IMR-90 (cell line): ENCODE data around the gene FKTN. TPM values are rescaled to one million over a fixed set of nuclear protein-coding genes. Genes with fewer than 3 reads are reported as not detected.

Experiments
- ATAC-seq: fragments of 200-7000 bp; cut with Tn5 transposase; 2 replicates; pipeline ENCODE4 v1.9.1; 2020; ENCODE audit warnings: low read depth, mild to moderate bottlenecking, moderate library complexity
- BruUV-seq: library from RNA; stranded (reverse); fragments of 400-500 nt; replicated peaks from 2 replicates; lab custom pipeline; 2021; lab: Mats Ljungman, UMichigan
- CTCF ChIA-PET: fragments of 300-600 bp; formaldehyde crosslinking; extraction: SDS; loops from one replicate; lab custom pipeline; 2021; ENCODE audit warnings: antibody characterized with exemption; lab: Yijun Ruan, JAX
- POLR2A ChIA-PET: fragments of 300-600 bp; sonication (Branson Sonifier 250); formaldehyde crosslinking; loops from one replicate; lab custom pipeline; 2022; ENCODE audit warnings: antibody characterized with exemption; ENCODE audit not compliant: unreplicated experiment; lab: Charles Lee
- DNase-seq: peaks from one replicate; pipeline ENCODE4 v3.0.0; 2013
- H2AFZ ChIP-seq: replicated peaks from 2 replicates; pipeline ENCODE3; 2013; ENCODE audit warnings: low read length, mild to moderate bottlenecking; ENCODE audit not compliant: poor library complexity
- H2AK5ac ChIP-seq: 2 replicates; pipeline ENCODE4 v1.6.1; 2013; ENCODE audit warnings: low read depth, low read length, inconsistent platforms
- H2AK9ac ChIP-seq: replicated peaks from 2 replicates; pipeline ENCODE3; 2013; ENCODE audit warnings: mild to moderate bottlenecking, low read depth, low read length, moderate library complexity; ENCODE audit not compliant: poor library complexity
- H2BK120ac ChIP-seq: 2 replicates; pipeline ENCODE4 v1.6.1; 2013; ENCODE audit warnings: low read depth, low read length, inconsistent platforms
- H2BK15ac ChIP-seq: 3 replicates; pipeline ENCODE4 v1.6.1; 2013; ENCODE audit warnings: low read depth, low read length, inconsistent platforms
- H2BK20ac ChIP-seq: 2 replicates; pipeline ENCODE4 v1.6.1; 2013; ENCODE audit warnings: low read depth, mild to moderate bottlenecking, inconsistent platforms, low read length, moderate library complexity
- H2BK5ac ChIP-seq: 2 replicates; pipeline ENCODE4 v1.6.1; 2013; ENCODE audit warnings: mild to moderate bottlenecking, low read depth, low read length, inconsistent platforms; ENCODE audit not compliant: poor library complexity, severe bottlenecking
- H3K14ac ChIP-seq: replicated peaks from 2 replicates; pipeline ENCODE4 v1.6.1; 2013; ENCODE audit warnings: low read depth, low read length, inconsistent platforms
- H3K18ac ChIP-seq: 2 replicates; pipeline ENCODE4 v1.6.1; 2013; ENCODE audit warnings: low read depth, low read length, control low read depth
- H3K23ac ChIP-seq: 2 replicates; pipeline ENCODE4 v1.6.1; 2013; ENCODE audit warnings: low read depth, low read length, inconsistent platforms
- H3K27ac ChIP-seq: 2 replicates; pipeline ENCODE4 v1.5.1; 2013; ENCODE audit warnings: mild to moderate bottlenecking, control low read depth, low read length; ENCODE audit not compliant: insufficient read depth
- H3K27me3 ChIP-seq: 2 replicates; pipeline ENCODE4 v1.6.1; 2013; ENCODE audit warnings: low read length; ENCODE audit not compliant: control insufficient read depth, insufficient read depth
- H3K36me3 ChIP-seq: 2 replicates; pipeline ENCODE4 v1.6.1; 2013; ENCODE audit warnings: low read length, mixed read lengths; ENCODE audit not compliant: control insufficient read depth, insufficient read depth
- H3K4ac ChIP-seq: 2 replicates; pipeline ENCODE4 v1.6.1; 2013; ENCODE audit warnings: low read depth, low read length, inconsistent platforms
- H3K4me1 ChIP-seq: 2 replicates; pipeline ENCODE4 v1.6.1; 2013; ENCODE audit warnings: low read length, mixed read lengths; ENCODE audit not compliant: control insufficient read depth, insufficient read depth
- H3K4me2 ChIP-seq: 2 replicates; pipeline ENCODE4 v1.6.1; 2013; ENCODE audit warnings: low read depth, mild to moderate bottlenecking, control low read depth, low read length, moderate library complexity
- H3K4me3 ChIP-seq: 2 replicates; pipeline ENCODE4 v1.5.1; 2013; ENCODE audit warnings: low read depth, mild to moderate bottlenecking, control low read depth, low read length, moderate library complexity; ENCODE audit not compliant: insufficient read depth
- H3K56ac ChIP-seq: 2 replicates; pipeline ENCODE4 v1.6.1; 2013; ENCODE audit warnings: low read length, inconsistent platforms; ENCODE audit not compliant: insufficient read depth; ENCODE audit errors: extremely low read depth
- H3K79me1 ChIP-seq, 2 experiments: 2 replicates each; pipeline ENCODE4 v1.6.1; 2013; ENCODE audit warnings: low read length in 2 of 2, inconsistent platforms in 1 of 2, low read depth in 1 of 2
- H3K9ac ChIP-seq: 2 replicates; pipeline ENCODE4 v1.6.1; 2013; ENCODE audit warnings: low read depth, low read length, control low read depth
- H3K9me1 ChIP-seq: 2 replicates; pipeline ENCODE4 v1.6.1; 2013; ENCODE audit warnings: low read length, inconsistent platforms; ENCODE audit not compliant: insufficient read depth
- H3K9me3 ChIP-seq: 2 replicates; pipeline ENCODE4 v1.6.1; 2013; ENCODE audit warnings: low read length; ENCODE audit not compliant: control insufficient read depth, insufficient read depth
- H4K20me1 ChIP-seq: 2 replicates; pipeline ENCODE4 v1.6.1; 2013; ENCODE audit warnings: low read length, inconsistent platforms; ENCODE audit not compliant: insufficient read depth
- H4K5ac ChIP-seq: 2 replicates; pipeline ENCODE4 v1.6.1; 2013; ENCODE audit warnings: mild to moderate bottlenecking, low read depth, low read length, control low read depth
- H4K8ac ChIP-seq, 2 experiments: 2 replicates each; pipeline ENCODE4 v1.6.1; 2013; ENCODE audit warnings: low read depth in 2 of 2, low read length in 2 of 2, control low read depth in 1 of 2, inconsistent platforms in 1 of 2
- H4K91ac ChIP-seq: 2 replicates; pipeline ENCODE4 v1.6.1; 2013; ENCODE audit warnings: low read depth, low read length, inconsistent platforms; ENCODE audit not compliant: insufficient read depth
- BHLHE40 ChIP-seq: fragments of 150-350 bp; IDR thresholded peaks from 2 replicates; pipeline ENCODE4 v1.6.1; 2016; ENCODE audit warnings: mild to moderate bottlenecking, low read depth, low read length
- CHD1 ChIP-seq: IDR thresholded peaks from 2 replicates; pipeline ENCODE4 v1.6.1; 2012; ENCODE audit warnings: low read depth, low read length, improper control_type of control experiment
- CTCF ChIP-seq: conservative IDR thresholded peaks from 2 replicates; pipeline ENCODE4 v1.5.1; 2012; ENCODE audit warnings: mild to moderate bottlenecking, low read depth, low read length, improper control_type of control experiment
- FOS ChIP-seq: fragments of 150-350 bp; IDR thresholded peaks from 2 replicates; pipeline ENCODE4 v1.6.1; 2016; ENCODE audit warnings: low read depth, low read length
- MAFK ChIP-seq: IDR thresholded peaks from 2 replicates; pipeline ENCODE4 v1.6.1; 2012; ENCODE audit warnings: low read depth, low read length, improper control_type of control experiment
- RAD21 ChIP-seq: IDR thresholded peaks from 2 replicates; pipeline ENCODE4 v1.6.1; 2012; ENCODE audit warnings: low read length, improper control_type of control experiment
- SMC3 ChIP-seq: fragments of 150-350 bp; IDR thresholded peaks from 2 replicates; pipeline ENCODE4 v1.6.1; 2016; ENCODE audit warnings: low read depth, mild to moderate bottlenecking, antibody characterized with exemption, low read length, moderate library complexity
- WGBS, 2 experiments: methylation state at CpG; one replicate each; pipeline versions ENCODE4 v1.1.5 to v1.1.7; 2013; ENCODE audit warnings: missing lambda C conversion rate in 2 of 2; ENCODE audit not compliant: insufficient read length in 1 of 2; ENCODE audit errors: extremely low coverage in 2 of 2; 5-methylcytosine and 5-hydroxymethylcytosine counted together
- dilution Hi-C: fragments of 300-500 bp; cut with HindIII; formaldehyde crosslinking; loops from one replicate; pipeline ENCODE4 v1.14.3; 2018; ENCODE audit warnings: low sequenced_read_pairs; ENCODE audit not compliant: unreplicated experiment
- in situ Hi-C: fragments of 300-500 bp; cut with MboI; formaldehyde crosslinking; loops from 3 replicates; pipeline ENCODE4 v1.14.3; 2019; ENCODE audit warnings: low sequenced_read_pairs, inconsistent platforms, mixed read lengths
- intact Hi-C: fragments of 100-400 bp; cut with micrococcal nuclease; formaldehyde crosslinking; loops from 2 replicates; pipeline ENCODE4 v1.10.0; 2022
- polyA plus RNA-seq, 3 experiments: library from polyadenylated mRNA; depleted of rRNA; stranded (reverse); fragments of >200 nt; gene quantifications; 2 replicates each; pipeline ENCODE4 v1.2.3, GENCODE V29; 2012; ENCODE audit warnings: low replicate concordance in 1 of 3
- total RNA-seq: library from RNA; depleted of rRNA; stranded (reverse); fragments of >200 nt; gene quantifications from 2 replicates; pipeline ENCODE4 v1.2.3, GENCODE V29; 2012
- TF ChIP-seq, protein P1 (sequence below): fragments of 150-350 bp; IDR thresholded peaks from 2 replicates; pipeline ENCODE4 v1.6.1; 2016; ENCODE audit warnings: low read depth, mild to moderate bottlenecking, low read length, moderate library complexity, borderline replicate concordance

Gene FKTN
- total and polyA plus RNA-seq, 2 of the 4 experiments (the other 2 are of a cell fraction): 8.6 to 20.3 TPM

GRCh38 chr9:105658351-105658750, 100.4 kb downstream of the FKTN start:
- Histone ChIP-seq H2BK15ac (no peak overlapping the region), H4K91ac (no peak overlapping the region), H3K36me3 (no peaks in the 10 kb centered on the region), H3K4me1 (no peaks in the 10 kb centered on the region), H3K79me1 (no peaks in the 10 kb centered on the region), H2AFZ (no peak overlapping the region), H3K23ac (no peak overlapping the region), H3K27me3 (peaks cover 32% of the 10 kb centered on the region), H3K9ac (no peak overlapping the region), H3K4ac (no peak overlapping the region), H4K20me1 (no peaks in the 10 kb centered on the region), H3K27ac (no peak overlapping the region), H4K8ac (no peak overlapping the region), H3K18ac (no peak overlapping the region), H3K9me3 (no peaks in the 10 kb centered on the region), H3K14ac (no peak overlapping the region), H2AK9ac (no peak overlapping the region), H4K5ac (no peak overlapping the region), H3K56ac (no peak overlapping the region), H2BK120ac (no peak overlapping the region), H2AK5ac (no peak overlapping the region), H3K4me3 (no peak overlapping the region), H3K9me1 (no peaks in the 10 kb centered on the region), H2BK20ac (no peak overlapping the region), H3K4me2 (no peak overlapping the region), H2BK5ac (no peak overlapping the region)
- ATAC-seq (no peak), DNase-seq (no peak)
- ChIA-PET CTCF (no interaction called here), POLR2A (no interaction called here)
- intact Hi-C loops (no loop called here), dilution Hi-C loops (no loop called here), in situ Hi-C loops (no loop called here)
- no CpG with 5 or more reads among the region's 2 CpGs for WGBS, 2 experiments
- BruUV-seq: no TSS peak
- TF ChIP-seq FOS (no peak), CHD1 (no peak), RAD21 (no peak), BHLHE40 (no peak), SMC3 (no peak), MAFK (no peak), CTCF (no peak)
- TF ChIP-seq, protein P1, sequence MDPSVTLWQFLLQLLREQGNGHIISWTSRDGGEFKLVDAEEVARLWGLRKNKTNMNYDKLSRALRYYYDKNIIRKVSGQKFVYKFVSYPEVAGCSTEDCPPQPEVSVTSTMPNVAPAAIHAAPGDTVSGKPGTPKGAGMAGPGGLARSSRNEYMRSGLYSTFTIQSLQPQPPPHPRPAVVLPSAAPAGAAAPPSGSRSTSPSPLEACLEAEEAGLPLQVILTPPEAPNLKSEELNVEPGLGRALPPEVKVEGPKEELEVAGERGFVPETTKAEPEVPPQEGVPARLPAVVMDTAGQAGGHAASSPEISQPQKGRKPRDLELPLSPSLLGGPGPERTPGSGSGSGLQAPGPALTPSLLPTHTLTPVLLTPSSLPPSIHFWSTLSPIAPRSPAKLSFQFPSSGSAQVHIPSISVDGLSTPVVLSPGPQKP: no peak
